K562 (cell line): ENCODE results near the gene DCUN1D1. TPM values are rescaled to one million over a fixed set of nuclear protein-coding genes. Genes with fewer than 3 reads are reported as not detected.

Experiments used
- ATAC-seq: fragments of 200-7000 bp; cut with Tn5 transposase; 3 replicates; pipeline ENCODE4 v1.9.1; 2020; ENCODE audit warnings: moderate library complexity
- BruUV-seq: library from RNA; stranded (reverse); fragments of 400-500 nt; replicated peaks from 2 replicates; lab custom pipeline; 2021; lab: Mats Ljungman, UMichigan
- CTCF ChIA-PET: fragments of 300-600 bp; formaldehyde crosslinking; extraction: SDS; loops from one replicate; lab custom pipeline; 2021; ENCODE audit warnings: low intra/inter-chr PET ratio; lab: Yijun Ruan, JAX
- POLR2A ChIA-PET: fragments of 300-600, 350-650 bp; sonication (Branson Sonifier 250); formaldehyde crosslinking; extraction: SDS; loops from one replicate; lab custom pipeline; 2021; ENCODE audit warnings: antibody characterized with exemption, inconsistent platforms; lab: Yijun Ruan, JAX
- DNase-seq, 4 experiments: peaks; one replicate each; pipeline versions ENCODE4 v3.0.0 to v3.0.0-alpha.2; 2011 to 2018; ENCODE audit warnings: low spot score in 3 of 4, mixed read lengths in 3 of 4; ENCODE audit errors: extremely low read depth in 1 of 4
- FAIRE-seq: peaks from 2 replicates; lab custom pipeline; 2011; peaks lifted over from hg19 to GRCh38; lab: Jason Lieb, UNC
- H2AFZ ChIP-seq: 2 replicates; pipeline ENCODE4 v1.6.0; 2011; ENCODE audit warnings: low read depth, low read length, control low read depth, inconsistent platforms
- H3K27ac ChIP-seq: fragments of 200-600 bp; 3 replicates; pipeline ENCODE4 v1.8.0; 2011; ENCODE audit warnings: low read depth, mild to moderate bottlenecking, control low read depth, inconsistent platforms, low read length, moderate library complexity, mixed read lengths; ENCODE audit errors: extremely low read depth
- H3K27me3 ChIP-seq, 2 experiments: fragments of 300-600 bp in 1 of 2; 2 replicates in 1 of 2; 3 replicates in 1 of 2; pipeline versions ENCODE4 v1.6.0 to v1.8.0; 2011; ENCODE audit warnings: inconsistent platforms in 2 of 2, low read length in 2 of 2, mild to moderate bottlenecking in 1 of 2, mixed read lengths in 1 of 2, moderate library complexity in 1 of 2; ENCODE audit not compliant: control insufficient read depth in 2 of 2, insufficient read depth in 2 of 2
- H3K36me3 ChIP-seq: fragments of 300-600 bp; 3 replicates; pipeline ENCODE4 v1.8.0; 2011; ENCODE audit warnings: mild to moderate bottlenecking, low read length, inconsistent platforms; ENCODE audit not compliant: control insufficient read depth, insufficient read depth
- H3K4me1 ChIP-seq, 2 experiments: fragments of 200-600 bp in 1 of 2; replicated peaks in 1 of 2; 2 replicates in 1 of 2; 3 replicates in 1 of 2; pipeline versions ENCODE4 v1.5.1 to v1.8.0; 2011; ENCODE audit warnings: inconsistent platforms in 2 of 2, low read length in 2 of 2, mild to moderate bottlenecking in 1 of 2, mixed read lengths in 1 of 2, moderate library complexity in 1 of 2; ENCODE audit not compliant: control insufficient read depth in 2 of 2, insufficient read depth in 2 of 2
- H3K4me2 ChIP-seq: 2 replicates; pipeline ENCODE4 v1.6.1; 2011; ENCODE audit warnings: low read length, control low read depth, inconsistent platforms, mixed read lengths; ENCODE audit not compliant: insufficient read depth
- H3K4me3 ChIP-seq: fragments of 200-600 bp; sonication (generic), shearing (Covaris generic); 2 replicates; pipeline ENCODE4 v1.5.1; 2016; ENCODE audit warnings: control low read depth, inconsistent platforms
- H3K79me2 ChIP-seq: fragments of 200-600 bp; 3 replicates; pipeline ENCODE4 v1.8.0; 2011; ENCODE audit warnings: low read length, inconsistent platforms; ENCODE audit not compliant: control insufficient read depth, insufficient read depth
- H3K9ac ChIP-seq, 2 experiments: 2 replicates each; pipeline versions ENCODE4 v1.6.0 to v1.6.1; 2011; ENCODE audit warnings: low read depth in 2 of 2, low read length in 2 of 2, control low read depth in 1 of 2, inconsistent platforms in 1 of 2, mild to moderate bottlenecking in 1 of 2, mixed read lengths in 1 of 2; ENCODE audit not compliant: insufficient read depth in 1 of 2
- H3K9me1 ChIP-seq: one replicate; pipeline ENCODE4 v1.6.0; 2011; ENCODE audit warnings: inconsistent platforms, mild to moderate bottlenecking, low read length, moderate library complexity; ENCODE audit not compliant: control insufficient read depth, insufficient read depth
- H3K9me3 ChIP-seq: replicated peaks from 2 replicates; pipeline ENCODE4 v1.5.1; 2011; ENCODE audit warnings: low read depth, low read length, inconsistent platforms; ENCODE audit not compliant: control insufficient read depth, insufficient read depth
- H4K20me1 ChIP-seq: replicated peaks from 2 replicates; pipeline ENCODE4 v1.6.1; 2011; ENCODE audit warnings: low read length, inconsistent platforms, mixed read lengths; ENCODE audit not compliant: control insufficient read depth, insufficient read depth
- E4F1 ChIP-seq: fragments of 250-450 bp; sonication (Bioruptor Pico); IDR thresholded peaks from 2 replicates; pipeline ENCODE4 v1.5.0; 2021; ENCODE audit warnings: mild to moderate bottlenecking, borderline replicate concordance
- RNF219 ChIP-seq: fragments of 250-450 bp; sonication (Bioruptor Pico); IDR thresholded peaks from 2 replicates; pipeline ENCODE4 v1.5.0; 2022; ENCODE audit warnings: mild to moderate bottlenecking
- ZNF133 ChIP-seq: fragments of 250-450 bp; sonication (Bioruptor Pico); IDR thresholded peaks from 2 replicates; pipeline ENCODE4 v1.4.0; 2020; ENCODE audit warnings: mild to moderate bottlenecking
- ZNF511 ChIP-seq: sonication (generic); formaldehyde crosslinking; IDR thresholded peaks from 2 replicates; pipeline ENCODE4 v1.8.0; 2022; ENCODE audit warnings: mild to moderate bottlenecking, missing genetic modification reagents
- ZSCAN29 ChIP-seq: fragments of 450-650 bp; IDR thresholded peaks from 2 replicates; pipeline ENCODE4 v1.6.1; 2017
- WGBS: fragments of 100-300 bp; shearing (Covaris generic); methylation state at CpG from one replicate; pipeline ENCODE4 v1.1.6; 2016; ENCODE audit warnings: low coverage, mixed read lengths; ENCODE audit not compliant: insufficient coverage; ENCODE audit errors: missing lambda C conversion rate; 5-methylcytosine and 5-hydroxymethylcytosine counted together
- in situ Hi-C: fragments of 300-500 bp; cut with MboI; formaldehyde crosslinking; loops from 4 replicates; pipeline ENCODE4 v1.15.0; 2018; ENCODE audit warnings: inconsistent platforms, mixed read lengths
- intact Hi-C: fragments of 100-400 bp; cut with micrococcal nuclease; formaldehyde crosslinking; loops from 2 replicates; pipeline ENCODE4 v1.14.2; 2022
- polyA plus RNA-seq, 8 experiments: library from polyadenylated mRNA; depleted of rRNA in 4 of 8; stranded (reverse) in 5 of 8; unstranded in 3 of 8; fragments of >200 nt; fragmentation: Nextera tagmentation in 2 of 8; fragmentation: Illumina TruSeq in 1 of 8; extraction: Ambion mirVana in 2 of 8; extraction: Trizol in 1 of 8; gene quantifications; 2 replicates each; pipeline versions ENCODE4 v1.2.1 to v1.2.3, GENCODE V29; 2011 to 2014; ENCODE audit warnings: inconsistent platforms in 1 of 8, missing spikeins in 1 of 8
- total RNA-seq, 7 experiments: library from RNA; depleted of rRNA in 6 of 7; stranded (reverse); fragments of >200 nt in 6 of 7; fragmentation: Illumina TruSeq in 2 of 7; extraction: Trizol in 2 of 7; gene quantifications; 2 replicates each; pipeline versions ENCODE4 v1.2.1 to v1.2.3, GENCODE V29; 2011 to 2021; ENCODE audit warnings: low replicate concordance in 1 of 7

The DCUN1D1 gene
- total and polyA plus RNA-seq, 9 of the 15 experiments (the other 6 are each of a cell fraction or from before 2014, with no cell fraction given): 11.4 to 46.8 (median 28.2) TPM

GRCh38 chr3:182925944-182926337 lies 54.4 kb downstream of the DCUN1D1 start:
- no peak for FAIRE-seq
- H4K20me1 ChIP-seq: no peaks in the 10 kb centered on the region
- TF ChIP-seq E4F1 (CRISPR knock-in tag): no peak
- no peak for TF ChIP-seq ZSCAN29
- no peak for TF ChIP-seq ZNF133 (CRISPR knock-in tag)
- TF ChIP-seq RNF219 (CRISPR knock-in tag): no peak
- no peak for TF ChIP-seq ZNF511 (CRISPR knock-in tag)
- TF ChIP-seq, all 486 proteins: peak for 0
- no peak overlapping the region for H3K27ac ChIP-seq
- H3K36me3 ChIP-seq: peaks cover 16% of the 10 kb centered on the region; the same call in 2 of the 3 replicates
- ChIA-PET POLR2A (interaction anchor here (1.7 kb wide), 1 partner anchor 10 kb away, joined by 5 read pairs; no protein-coding TSS in a partner anchor), CTCF (no interaction called here)
- peaks cover 8% of the 10 kb centered on the region; the same call in 1 of the 3 replicates for H3K79me2 ChIP-seq
- H3K9me1 ChIP-seq: no peaks in the 10 kb centered on the region
- 89% methylated on average over 3 of the region's 3 CpGs for WGBS
- H3K9ac ChIP-seq: no peak overlapping the region
- in situ Hi-C loops (no loop called here), intact Hi-C loops (no loop called here)
- no peak overlapping the region for H3K4me3 ChIP-seq
- ATAC-seq (no peak), DNase-seq (no peak)
- H3K4me2 ChIP-seq: no peak overlapping the region
- H3K4me1 ChIP-seq: peaks cover 0 to 25% of the 10 kb centered on the region in 2 experiments; a peak in 3 of 5 replicates
- 0 out of 2 replicates have a peak, but pooled peaks cover 4% of the 10 kb centered on the region for H3K9me3 ChIP-seq
- H2AFZ ChIP-seq: no peak overlapping the region
- H3K27me3 ChIP-seq: no peaks in the 10 kb centered on the region
- no TSS peak for BruUV-seq
